ENCODE data around the gene FNBP1L. TPM values are rescaled to one million over a fixed set of nuclear protein-coding genes. Genes with fewer than 3 reads are reported as not detected.

Gene FNBP1L
- total RNA-seq, result 1 to 10 TPM; 1.2 to 3.0 (median 1.9) TPM

DNA sequence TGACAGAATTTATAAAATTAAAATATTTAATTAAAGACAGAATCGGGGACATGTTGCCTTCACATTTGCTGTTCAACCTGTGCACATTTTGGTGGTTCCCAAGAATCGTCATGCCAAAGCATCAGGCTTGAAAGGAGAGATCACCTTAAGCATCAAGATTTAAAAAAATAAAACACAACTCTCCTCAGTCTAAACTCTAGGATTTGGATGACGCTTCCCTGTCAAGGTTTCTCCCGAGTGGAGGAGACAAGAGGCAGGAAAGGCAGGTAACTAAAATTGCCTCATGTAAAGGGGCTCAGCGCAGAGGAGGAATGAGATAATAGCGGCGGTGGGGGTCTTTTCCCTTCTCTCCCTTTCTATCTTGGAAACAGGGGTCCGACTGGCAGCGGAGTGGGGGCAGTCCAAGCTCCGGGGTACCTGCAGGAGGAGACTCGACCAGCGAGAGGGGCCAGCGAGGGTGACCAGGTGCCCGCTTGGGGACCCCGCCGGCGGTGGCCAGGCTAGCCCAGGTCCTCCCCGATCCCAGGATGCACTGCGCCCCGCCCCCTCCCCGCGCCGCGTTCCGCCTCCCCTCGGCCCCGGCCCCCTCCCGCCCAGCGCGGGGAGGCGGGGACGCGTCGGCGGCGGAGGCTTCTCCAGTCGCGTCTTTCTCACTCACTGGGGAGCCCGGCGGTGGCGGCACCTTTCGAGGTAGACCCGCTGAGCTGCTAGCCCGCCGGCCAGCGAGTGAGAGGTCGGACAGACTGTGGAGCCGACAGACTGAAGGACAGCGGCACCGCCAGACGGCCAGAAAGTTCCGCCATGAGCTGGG, at the start of gene FNBP1L:
Gene FNBP1L (plus strand): TSS at position 638 of the 811 bp plus-strand sequence. CDS start 164 bp downstream, at position 802.
- peak; percentile 87 to 91 for ATAC-seq
- no peaks in the 10 kb centered on the region for H3K9me3 Mint-ChIP-seq

DNA sequence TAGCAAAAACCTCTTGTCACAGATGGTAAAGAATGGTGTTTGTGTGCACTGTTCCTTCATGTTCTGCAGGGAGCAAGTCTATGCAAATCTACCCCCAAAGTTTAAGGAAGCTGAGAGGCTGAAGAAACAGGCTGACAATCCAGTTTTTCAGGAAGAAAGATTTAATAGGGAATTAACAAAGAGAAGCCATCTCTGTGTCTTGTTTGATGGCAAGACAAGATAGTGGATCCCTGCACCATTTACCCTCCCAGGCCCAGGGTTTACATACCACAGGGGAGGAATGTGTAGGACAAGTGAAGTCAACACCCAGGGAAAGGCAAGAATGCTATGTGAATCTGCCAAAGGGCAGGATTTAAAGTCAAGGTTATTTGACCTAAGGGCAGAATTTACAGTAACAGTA, 48.1 kb upstream of the FNBP1L start:
- ATAC-seq (no peak), DNase-seq (no peak)
- no peak overlapping the region for H3K4me3 Mint-ChIP-seq
- H3K36me3 Mint-ChIP-seq (ENCODE audit: insufficient read depth), result no peaks in the 10 kb centered on the region
- no peaks in the 10 kb centered on the region for H3K4me1 Mint-ChIP-seq (ENCODE audit: low read depth)
- H3K27me3 Mint-ChIP-seq (ENCODE audit: low read depth), result peaks cover 3% of the 10 kb centered on the region
- no peaks in the 10 kb centered on the region for H3K9me3 Mint-ChIP-seq

More for the DNA sequence above, at the start of gene FNBP1L:
- Mint-ChIP-seq H3K4me1 (ENCODE audit: low read depth) (peaks cover 17% of the 10 kb centered on the region), H3K27me3 (ENCODE audit: low read depth) (peaks cover 48% of the 10 kb centered on the region), H3K4me3 (peak within 1 kb of the TSS; percentile 90), H3K36me3 (ENCODE audit: insufficient read depth) (no peaks in the 10 kb centered on the region)
- peak; percentile 63 for DNase-seq

DNA sequence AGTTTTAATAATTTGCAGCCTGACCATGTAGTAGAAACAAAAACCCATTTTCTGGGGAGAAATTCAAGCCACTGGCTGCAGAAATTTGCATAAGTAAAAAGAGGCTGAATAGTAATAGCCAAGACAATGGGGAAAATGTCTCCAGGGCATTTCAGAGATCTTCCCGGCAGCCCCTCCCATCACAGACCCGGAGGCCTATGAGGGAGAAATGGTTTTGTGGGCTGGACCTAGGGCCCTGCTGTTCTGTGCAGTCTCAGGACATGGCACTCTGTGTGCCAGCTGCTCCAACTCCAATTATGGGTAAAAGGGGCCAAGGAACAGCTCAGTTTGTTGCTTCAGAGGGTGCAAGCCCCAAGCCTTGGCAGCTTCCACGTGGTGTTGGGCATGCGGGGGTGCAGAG, 39.7 kb upstream of the FNBP1L start:
- DNase-seq (no peak), ATAC-seq (no peak)
- Mint-ChIP-seq H3K27me3 (ENCODE audit: low read depth) (peaks cover 7% of the 10 kb centered on the region), H3K9me3 (no peaks in the 10 kb centered on the region), H3K4me3 (no peak overlapping the region), H3K36me3 (ENCODE audit: insufficient read depth) (no peaks in the 10 kb centered on the region), H3K4me1 (ENCODE audit: low read depth) (peaks cover 1% of the 10 kb centered on the region)

DNA sequence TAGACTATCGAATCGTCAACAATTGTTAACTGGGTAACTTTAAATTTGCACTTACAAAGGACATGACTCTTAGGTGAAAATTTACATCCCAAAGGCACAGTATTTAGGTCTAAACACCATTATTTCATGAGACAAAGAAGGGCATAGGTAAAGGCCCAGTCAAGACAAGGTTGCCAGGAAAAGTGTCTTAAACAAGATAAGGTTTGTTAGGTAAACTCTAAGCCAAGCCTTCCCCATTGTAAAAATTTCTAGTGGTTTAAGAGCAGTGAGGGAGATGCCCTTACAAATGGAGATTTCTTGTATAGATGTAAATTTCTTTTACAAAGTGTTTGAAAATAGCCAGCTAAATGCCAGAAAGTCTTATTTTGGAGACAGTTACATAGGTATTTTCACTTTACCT, 36.9 kb upstream of the FNBP1L start:
- H3K9me3 Mint-ChIP-seq, result no peaks in the 10 kb centered on the region
- H3K4me3 Mint-ChIP-seq, result no peak overlapping the region
- peaks cover 2% of the 10 kb centered on the region for H3K27me3 Mint-ChIP-seq (ENCODE audit: low read depth)
- H3K4me1 Mint-ChIP-seq (ENCODE audit: low read depth), result peaks cover 3% of the 10 kb centered on the region
- ATAC-seq (no peak), DNase-seq (no peak)
- H3K36me3 Mint-ChIP-seq (ENCODE audit: insufficient read depth), result no peaks in the 10 kb centered on the region

DNA sequence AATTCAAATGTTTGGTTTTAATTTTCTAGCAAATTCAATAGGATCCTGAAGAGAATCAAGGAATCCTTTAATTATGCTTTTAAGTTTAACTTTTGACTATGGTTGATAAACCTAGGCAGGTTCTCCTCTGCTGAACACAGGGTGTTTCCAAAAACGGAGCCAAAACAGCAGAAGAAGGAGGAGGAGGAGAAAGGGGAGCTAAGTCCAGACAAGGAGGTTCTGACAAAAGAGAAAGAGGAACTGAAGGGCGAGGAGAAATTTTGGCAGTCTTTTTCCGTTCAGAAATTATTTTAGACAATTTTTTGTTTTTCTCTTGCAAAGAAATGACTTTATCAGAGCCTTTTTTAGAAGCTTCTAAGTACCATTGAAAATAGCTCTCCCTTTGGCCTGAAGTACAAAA, 33.2 kb upstream of the FNBP1L start:
- peaks cover 2% of the 10 kb centered on the region for H3K27me3 Mint-ChIP-seq (ENCODE audit: low read depth)
- no peak overlapping the region for H3K4me3 Mint-ChIP-seq
- H3K9me3 Mint-ChIP-seq, result no peaks in the 10 kb centered on the region
- ATAC-seq, result no peak
- DNase-seq, result no peak
- peaks cover 2% of the 10 kb centered on the region for H3K4me1 Mint-ChIP-seq (ENCODE audit: low read depth)
- no peaks in the 10 kb centered on the region for H3K36me3 Mint-ChIP-seq (ENCODE audit: insufficient read depth)

DNA sequence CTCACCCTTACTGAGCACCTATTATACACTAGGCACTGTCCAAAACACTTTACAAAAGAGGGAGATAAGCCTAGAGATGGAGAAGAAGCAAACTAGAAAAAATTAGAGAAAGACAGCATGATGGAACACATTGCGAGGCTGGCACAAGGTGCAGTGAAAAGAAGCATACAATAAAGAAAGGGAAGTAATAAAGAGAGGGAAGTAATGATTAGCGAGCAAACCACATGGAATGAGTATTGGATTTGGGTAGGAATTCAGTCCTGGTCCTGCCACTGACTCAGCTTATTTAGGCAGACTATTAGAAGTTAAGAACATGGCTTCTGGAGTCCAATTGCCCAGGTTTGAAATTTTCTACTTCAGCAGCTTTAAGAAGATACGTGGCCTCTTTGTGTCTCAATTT, 32.6 kb upstream of the FNBP1L start:
- Mint-ChIP-seq H3K36me3 (ENCODE audit: insufficient read depth) (no peaks in the 10 kb centered on the region), H3K4me1 (ENCODE audit: low read depth) (peaks cover 2% of the 10 kb centered on the region), H3K4me3 (no peak overlapping the region), H3K27me3 (ENCODE audit: low read depth) (peaks cover 2% of the 10 kb centered on the region), H3K9me3 (no peaks in the 10 kb centered on the region)
- no peak for ATAC-seq
- no peak for DNase-seq

DNA sequence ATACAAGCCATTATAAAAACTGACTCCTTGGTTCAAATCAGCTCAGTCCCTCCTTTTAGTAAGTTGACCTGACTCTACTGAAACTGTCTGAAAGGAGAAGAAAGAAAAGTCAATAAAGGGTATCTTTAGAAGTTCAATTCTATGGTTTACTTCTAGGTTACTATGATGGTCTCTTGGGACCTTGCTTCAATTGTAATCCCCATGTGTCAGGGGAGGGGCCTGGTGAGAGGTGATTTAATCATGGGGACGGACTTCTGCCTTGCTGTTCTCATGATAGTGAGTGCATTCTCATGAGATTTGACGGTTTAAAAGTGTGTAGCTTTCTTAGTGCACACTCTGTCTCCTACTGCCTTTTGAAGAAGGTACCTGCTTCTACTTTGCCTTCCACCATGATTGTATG, 31.7 kb upstream of the FNBP1L start:
- Mint-ChIP-seq H3K4me1 (ENCODE audit: low read depth) (peaks cover 2% of the 10 kb centered on the region), H3K4me3 (no peak overlapping the region), H3K36me3 (ENCODE audit: insufficient read depth) (no peaks in the 10 kb centered on the region), H3K27me3 (ENCODE audit: low read depth) (peaks cover 2% of the 10 kb centered on the region), H3K9me3 (no peaks in the 10 kb centered on the region)
- no peak for ATAC-seq
- no peak for DNase-seq

DNA sequence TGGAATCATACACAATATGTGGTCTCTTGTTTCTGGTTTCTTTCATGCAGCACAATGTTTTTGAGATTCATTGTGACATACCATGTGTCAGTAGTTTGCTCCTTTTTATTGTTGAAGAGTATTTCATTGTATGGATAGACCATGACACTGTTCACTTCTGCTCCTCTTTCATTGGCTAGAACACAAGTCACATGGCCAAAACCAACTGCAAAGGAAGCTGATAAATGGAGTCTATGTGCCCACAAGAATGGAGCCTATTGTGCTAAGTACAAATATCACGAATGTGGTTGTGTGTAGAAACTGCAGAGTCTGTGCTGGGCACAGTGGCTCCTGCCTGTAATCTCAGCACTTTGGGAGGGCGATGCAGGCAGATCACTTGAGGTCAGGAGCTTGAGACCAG, 28.6 kb upstream of the FNBP1L start:
- no peaks in the 10 kb centered on the region for H3K9me3 Mint-ChIP-seq
- H3K36me3 Mint-ChIP-seq (ENCODE audit: insufficient read depth), result no peaks in the 10 kb centered on the region
- no peaks in the 10 kb centered on the region for H3K27me3 Mint-ChIP-seq (ENCODE audit: low read depth)
- DNase-seq (no peak), ATAC-seq (no peak)
- no peak overlapping the region for H3K4me3 Mint-ChIP-seq
- H3K4me1 Mint-ChIP-seq (ENCODE audit: low read depth), result peaks cover 2% of the 10 kb centered on the region

DNA sequence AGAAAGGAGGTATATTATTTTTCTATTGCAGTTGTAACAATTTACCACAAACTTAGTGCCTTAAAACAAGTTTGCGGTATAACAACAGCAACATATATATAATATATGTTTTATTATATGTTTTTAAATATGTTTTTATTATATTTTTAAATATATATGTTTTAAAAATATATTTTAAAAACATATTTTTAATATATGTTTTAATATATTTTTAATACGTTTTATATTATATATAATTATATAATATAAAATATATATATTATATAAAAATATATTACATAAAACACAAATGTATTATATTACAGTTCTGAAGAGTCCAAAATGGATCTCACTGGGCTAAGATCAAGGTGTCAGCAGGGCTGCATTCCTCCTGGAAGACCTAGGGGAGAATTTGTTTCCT, 27.5 kb upstream of the FNBP1L start:
- Mint-ChIP-seq H3K27me3 (ENCODE audit: low read depth) (no peaks in the 10 kb centered on the region), H3K36me3 (ENCODE audit: insufficient read depth) (no peaks in the 10 kb centered on the region), H3K4me1 (ENCODE audit: low read depth) (no peaks in the 10 kb centered on the region)

DNA sequence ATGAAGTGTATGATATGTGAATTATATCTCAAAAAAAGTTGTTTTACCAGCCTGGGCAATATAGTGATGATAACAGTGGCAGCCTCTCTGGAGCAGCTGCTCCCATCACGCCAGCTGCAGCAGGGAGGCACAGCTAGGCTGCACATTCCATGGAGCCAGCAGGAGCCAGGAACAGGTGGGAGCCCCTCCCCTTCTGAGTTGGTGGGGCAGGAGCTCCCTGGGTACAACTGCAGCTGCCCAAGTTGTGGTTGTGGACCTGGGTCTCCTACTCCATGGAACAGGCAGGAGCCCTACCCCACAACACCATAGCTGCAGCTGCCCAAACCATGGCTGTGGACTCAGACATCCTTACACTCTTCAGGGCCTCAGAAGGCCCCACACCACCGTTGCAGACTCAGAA, 21.7 kb upstream of the FNBP1L start:
- H3K36me3 Mint-ChIP-seq (ENCODE audit: insufficient read depth), result no peaks in the 10 kb centered on the region
- ATAC-seq, result no peak
- H3K4me1 Mint-ChIP-seq (ENCODE audit: low read depth), result no peaks in the 10 kb centered on the region

More for the DNA sequence above, 27.5 kb upstream of the FNBP1L start:
- ATAC-seq (no peak), DNase-seq (no peak)
- Mint-ChIP-seq H3K9me3 (no peaks in the 10 kb centered on the region), H3K4me3 (no peak overlapping the region)

DNA sequence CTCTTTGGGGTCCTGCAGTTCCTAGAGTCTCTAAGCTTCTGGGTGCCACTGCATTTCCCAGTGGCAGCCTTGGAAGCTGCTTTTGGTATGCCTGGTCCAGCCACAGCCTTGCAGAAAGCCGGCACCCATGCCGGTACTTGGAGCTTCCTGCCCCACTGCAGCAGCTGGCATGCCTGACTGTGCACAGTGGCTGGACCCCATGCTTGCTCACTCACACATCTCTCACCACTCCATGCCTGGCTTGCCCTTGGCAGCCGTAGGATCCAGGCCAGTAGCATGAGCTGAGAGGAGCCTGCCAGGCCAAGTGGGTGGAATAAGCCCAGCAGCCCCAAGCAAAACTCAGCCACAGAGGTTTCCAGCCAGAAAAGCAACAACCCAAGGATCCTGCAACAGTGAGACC, 20.3 kb upstream of the FNBP1L start:
- no peak for DNase-seq
- no peaks in the 10 kb centered on the region for H3K36me3 Mint-ChIP-seq (ENCODE audit: insufficient read depth)
- H3K9me3 Mint-ChIP-seq, result no peaks in the 10 kb centered on the region
- H3K4me1 Mint-ChIP-seq (ENCODE audit: low read depth), result no peaks in the 10 kb centered on the region
- no peak overlapping the region for H3K4me3 Mint-ChIP-seq
- peaks cover 2% of the 10 kb centered on the region for H3K27me3 Mint-ChIP-seq (ENCODE audit: low read depth)
- ATAC-seq, result no peak

More for the DNA sequence above, 21.7 kb upstream of the FNBP1L start:
- DNase-seq, result no peak
- Mint-ChIP-seq H3K9me3 (no peaks in the 10 kb centered on the region), H3K4me3 (no peak overlapping the region), H3K27me3 (ENCODE audit: low read depth) (peaks cover 2% of the 10 kb centered on the region)

DNA sequence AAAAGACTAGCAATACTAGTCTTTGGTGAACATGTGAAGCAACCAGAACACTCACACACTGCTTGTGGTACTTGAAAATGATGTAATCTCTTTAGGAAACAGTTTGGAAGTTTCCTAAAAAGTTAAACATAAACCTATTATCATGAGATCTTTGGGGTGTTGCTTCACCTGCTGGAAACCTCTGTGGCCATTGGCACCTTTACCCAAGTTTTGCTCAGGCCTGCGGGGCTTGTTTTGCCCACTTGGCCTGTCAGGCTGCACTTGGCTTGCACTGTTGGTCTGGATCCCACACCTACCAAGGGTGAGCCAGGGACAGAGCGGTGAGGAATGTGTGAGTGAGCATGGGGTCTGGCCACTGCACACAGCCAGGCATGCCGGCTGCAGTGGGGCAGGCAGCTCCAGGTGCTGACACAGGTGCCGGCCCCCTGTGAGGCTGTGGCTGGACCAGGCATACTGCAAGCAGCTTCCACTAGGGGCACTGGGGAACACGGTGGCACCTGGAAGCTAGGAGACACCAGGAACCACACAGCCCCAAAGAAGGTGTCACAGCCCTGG, 14.4 kb upstream of the FNBP1L start:
- H3K4me1 Mint-ChIP-seq (ENCODE audit: low read depth), result peaks cover 3% of the 10 kb centered on the region
- DNase-seq (no peak), ATAC-seq (peak; percentile 14 to 41)
- H3K4me3 Mint-ChIP-seq, result no peak overlapping the region
- H3K9me3 Mint-ChIP-seq, result no peaks in the 10 kb centered on the region
- H3K27me3 Mint-ChIP-seq (ENCODE audit: low read depth), result peaks cover 4% of the 10 kb centered on the region
- no peaks in the 10 kb centered on the region for H3K36me3 Mint-ChIP-seq (ENCODE audit: insufficient read depth)

DNA sequence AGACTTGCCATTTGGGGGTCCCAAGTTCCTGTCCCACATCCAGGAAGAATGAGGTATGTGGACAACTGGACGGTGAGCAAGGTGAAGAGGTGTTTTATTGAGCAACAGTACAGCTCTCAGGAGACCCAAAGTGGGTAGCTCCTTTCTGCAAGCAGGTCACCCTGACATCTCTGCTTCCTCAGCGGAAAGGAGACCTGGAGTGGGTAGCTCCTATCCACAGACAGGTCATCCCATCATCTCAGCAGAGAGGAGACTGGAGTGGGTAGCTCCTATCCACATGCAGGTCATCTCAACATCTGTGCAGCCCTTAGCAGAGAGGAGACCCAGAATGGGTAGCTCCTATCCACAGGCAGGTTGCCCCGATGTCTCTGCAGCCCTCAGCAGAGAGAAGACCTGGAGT, 13.8 kb upstream of the FNBP1L start:
- no peak for DNase-seq
- Mint-ChIP-seq H3K27me3 (ENCODE audit: low read depth) (peaks cover 4% of the 10 kb centered on the region), H3K36me3 (ENCODE audit: insufficient read depth) (no peaks in the 10 kb centered on the region), H3K4me1 (ENCODE audit: low read depth) (peaks cover 3% of the 10 kb centered on the region), H3K9me3 (no peaks in the 10 kb centered on the region), H3K4me3 (no peak overlapping the region)
- ATAC-seq, result no peak

DNA sequence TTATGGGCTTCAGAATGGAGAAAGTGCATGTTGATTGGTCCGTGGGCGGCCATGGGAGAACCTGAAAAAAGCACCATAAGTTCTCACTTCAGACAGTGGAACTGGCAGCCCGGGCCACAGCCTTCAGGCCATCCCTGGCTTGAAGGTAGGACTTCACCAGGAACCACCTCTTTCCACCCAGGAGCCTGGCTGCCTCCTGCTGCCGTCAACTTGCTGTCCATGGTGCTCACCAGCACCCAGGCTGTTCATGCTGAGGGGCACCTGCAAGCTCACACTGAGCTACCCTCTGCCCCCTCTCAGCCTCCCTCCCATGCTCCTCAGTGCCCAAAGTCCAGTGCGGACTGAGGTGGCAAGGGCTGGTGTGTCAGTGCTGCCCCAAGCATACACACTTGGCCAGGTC, 12.9 kb upstream of the FNBP1L start:
- Mint-ChIP-seq H3K27me3 (ENCODE audit: low read depth) (peaks cover 8% of the 10 kb centered on the region), H3K9me3 (no peaks in the 10 kb centered on the region), H3K36me3 (ENCODE audit: insufficient read depth) (no peaks in the 10 kb centered on the region), H3K4me1 (ENCODE audit: low read depth) (peaks cover 3% of the 10 kb centered on the region), H3K4me3 (no peak overlapping the region)
- no peak for ATAC-seq
- DNase-seq, result no peak

DNA sequence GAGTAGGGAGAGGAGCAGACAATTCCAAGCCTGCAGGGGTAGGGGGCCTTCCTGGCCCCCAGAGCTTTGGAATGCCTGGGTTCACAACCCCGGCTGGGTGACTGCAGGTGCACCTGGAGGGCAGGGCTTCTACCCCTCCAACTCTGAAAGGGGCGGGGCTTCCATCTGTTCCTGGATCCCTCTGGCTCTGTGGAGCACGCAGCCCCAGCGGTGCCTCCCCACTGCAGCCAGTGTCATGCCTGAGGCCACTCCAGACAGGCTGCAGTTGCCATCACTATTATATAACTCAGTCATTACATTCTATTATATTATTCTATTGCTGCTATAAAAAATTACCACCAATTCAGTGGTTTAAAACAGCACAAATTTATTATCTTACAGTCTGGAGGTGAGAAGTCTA, 12.5 kb upstream of the FNBP1L start:
- ATAC-seq (no peak), DNase-seq (no peak)
- no peaks in the 10 kb centered on the region for H3K36me3 Mint-ChIP-seq (ENCODE audit: insufficient read depth)
- H3K4me1 Mint-ChIP-seq (ENCODE audit: low read depth), result peaks cover 3% of the 10 kb centered on the region
- H3K9me3 Mint-ChIP-seq, result no peaks in the 10 kb centered on the region
- H3K4me3 Mint-ChIP-seq, result no peak overlapping the region
- peaks cover 12% of the 10 kb centered on the region for H3K27me3 Mint-ChIP-seq (ENCODE audit: low read depth)

Measured in activated T-cell treated with anti-CD3 and anti-CD28 coated beads, Interleukin-2, amount 50 U/mL, for 4 hours (primary cell).